ENCODE data around the gene ACTA1. TPM values are rescaled to one million over a fixed set of nuclear protein-coding genes. Genes with fewer than 3 reads are reported as not detected.

ACTA1 gene
- total RNA-seq, 1 donor from 2014 or later, result not detected

DNA sequence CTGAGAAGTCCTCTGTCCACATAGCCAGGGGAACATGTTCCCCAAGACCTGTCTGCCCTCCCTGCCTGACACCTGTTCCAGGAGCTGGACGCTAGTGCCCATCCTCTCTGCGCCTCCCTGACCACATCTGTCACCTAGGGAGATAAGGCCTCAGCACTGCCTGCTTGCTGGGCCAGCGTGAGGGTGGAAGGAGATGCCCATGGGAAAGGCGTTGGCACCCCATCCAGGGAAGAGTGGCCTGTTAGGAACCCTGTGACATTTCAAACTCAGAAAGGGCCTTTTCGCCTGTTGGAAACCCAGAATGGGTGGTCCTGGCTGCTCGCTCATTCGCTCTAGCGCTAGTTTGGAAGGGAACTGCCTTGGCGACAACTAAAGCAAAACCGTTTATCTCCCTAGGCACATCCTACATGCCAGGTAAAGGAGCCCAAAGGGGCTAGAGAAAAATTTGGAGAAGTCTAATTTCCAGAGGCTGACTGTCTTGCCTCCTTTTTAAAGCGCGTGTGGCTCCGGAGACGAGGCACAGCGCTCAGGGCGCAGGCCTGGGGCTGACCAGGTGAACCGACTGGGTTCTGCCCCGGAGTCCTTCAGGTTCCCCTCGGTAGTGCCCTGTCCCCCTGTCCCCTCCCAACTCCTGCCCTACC, 410 bp downstream of the ACTA1 start:
- Histone ChIP-seq H3K4me3 (no peak overlapping the region), H3K27ac (no peak overlapping the region), H3K27me3 (peaks cover 65% of the 10 kb centered on the region), H3K4me1 (peaks cover 15% of the 10 kb centered on the region), H3K9me3 (no peaks in the 10 kb centered on the region), H3K36me3 (no peaks in the 10 kb centered on the region)
- TF ChIP-seq, protein P1, sequence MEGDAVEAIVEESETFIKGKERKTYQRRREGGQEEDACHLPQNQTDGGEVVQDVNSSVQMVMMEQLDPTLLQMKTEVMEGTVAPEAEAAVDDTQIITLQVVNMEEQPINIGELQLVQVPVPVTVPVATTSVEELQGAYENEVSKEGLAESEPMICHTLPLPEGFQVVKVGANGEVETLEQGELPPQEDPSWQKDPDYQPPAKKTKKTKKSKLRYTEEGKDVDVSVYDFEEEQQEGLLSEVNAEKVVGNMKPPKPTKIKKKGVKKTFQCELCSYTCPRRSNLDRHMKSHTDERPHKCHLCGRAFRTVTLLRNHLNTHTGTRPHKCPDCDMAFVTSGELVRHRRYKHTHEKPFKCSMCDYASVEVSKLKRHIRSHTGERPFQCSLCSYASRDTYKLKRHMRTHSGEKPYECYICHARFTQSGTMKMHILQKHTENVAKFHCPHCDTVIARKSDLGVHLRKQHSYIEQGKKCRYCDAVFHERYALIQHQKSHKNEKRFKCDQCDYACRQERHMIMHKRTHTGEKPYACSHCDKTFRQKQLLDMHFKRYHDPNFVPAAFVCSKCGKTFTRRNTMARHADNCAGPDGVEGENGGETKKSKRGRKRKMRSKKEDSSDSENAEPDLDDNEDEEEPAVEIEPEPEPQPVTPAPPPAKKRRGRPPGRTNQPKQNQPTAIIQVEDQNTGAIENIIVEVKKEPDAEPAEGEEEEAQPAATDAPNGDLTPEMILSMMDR (IDR thresholded peaks at IDR 0.05), result no peak
- intact Hi-C loops (cut with DNase I), result no loop called here
- no peak for DNase-seq
- ATAC-seq, result no peak

DNA sequence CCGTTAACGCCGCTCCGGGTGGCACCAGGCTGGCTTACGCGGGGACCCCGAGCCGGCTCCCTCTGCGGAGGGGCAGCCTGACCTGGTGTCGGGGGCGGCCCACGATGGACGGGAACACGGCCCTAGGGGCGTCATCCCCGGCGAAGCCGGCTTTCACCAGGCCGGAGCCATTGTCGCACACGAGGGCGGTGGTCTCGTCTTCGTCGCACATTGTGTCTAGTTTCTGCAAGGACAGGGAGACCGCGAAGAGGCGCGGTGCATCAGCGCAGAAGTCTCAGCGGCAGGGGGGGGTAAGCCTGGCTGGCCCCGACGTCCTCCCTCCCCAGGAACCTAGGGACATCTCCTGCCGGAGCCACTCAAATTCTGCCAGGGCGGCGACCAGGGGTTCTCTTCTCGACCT, 989 bp downstream of the ACTA1 start:
- intact Hi-C loops (cut with DNase I), result no loop called here
- TF ChIP-seq, protein P1 (IDR thresholded peaks at IDR 0.05), result no peak
- Histone ChIP-seq H3K4me1 (peaks cover 15% of the 10 kb centered on the region), H3K27ac (no peak overlapping the region), H3K36me3 (no peaks in the 10 kb centered on the region), H3K4me3 (no peak overlapping the region), H3K27me3 (peaks cover 70% of the 10 kb centered on the region), H3K9me3 (no peaks in the 10 kb centered on the region)
- no peak for DNase-seq
- ATAC-seq, result no peak

DNA sequence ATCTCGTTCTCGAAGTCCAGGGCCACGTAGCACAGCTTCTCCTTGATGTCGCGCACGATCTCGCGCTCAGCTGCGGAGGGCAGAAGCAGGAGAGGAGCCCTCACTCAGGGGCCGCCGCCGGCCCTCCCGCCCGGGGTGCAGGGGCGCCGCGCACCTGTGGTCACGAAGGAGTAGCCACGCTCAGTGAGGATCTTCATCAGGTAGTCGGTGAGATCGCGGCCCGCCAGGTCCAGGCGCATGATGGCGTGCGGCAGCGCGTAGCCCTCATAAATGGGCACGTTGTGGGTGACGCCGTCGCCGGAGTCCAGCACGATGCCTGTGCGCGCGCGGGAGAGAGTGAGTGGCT, 1.8 kb downstream of the ACTA1 start:
- H3K36me3 ChIP-seq, result no peaks in the 10 kb centered on the region
- H3K27ac ChIP-seq, result no peak overlapping the region
- no peak for ATAC-seq
- no peak overlapping the region for H3K4me3 ChIP-seq
- TF ChIP-seq, protein P1 (IDR thresholded peaks at IDR 0.05), result no peak
- H3K27me3 ChIP-seq, result peaks cover 75% of the 10 kb centered on the region
- peaks cover 15% of the 10 kb centered on the region for H3K4me1 ChIP-seq
- no peak for DNase-seq
- H3K9me3 ChIP-seq, result no peaks in the 10 kb centered on the region
- intact Hi-C loops (cut with DNase I), result no loop called here

DNA sequence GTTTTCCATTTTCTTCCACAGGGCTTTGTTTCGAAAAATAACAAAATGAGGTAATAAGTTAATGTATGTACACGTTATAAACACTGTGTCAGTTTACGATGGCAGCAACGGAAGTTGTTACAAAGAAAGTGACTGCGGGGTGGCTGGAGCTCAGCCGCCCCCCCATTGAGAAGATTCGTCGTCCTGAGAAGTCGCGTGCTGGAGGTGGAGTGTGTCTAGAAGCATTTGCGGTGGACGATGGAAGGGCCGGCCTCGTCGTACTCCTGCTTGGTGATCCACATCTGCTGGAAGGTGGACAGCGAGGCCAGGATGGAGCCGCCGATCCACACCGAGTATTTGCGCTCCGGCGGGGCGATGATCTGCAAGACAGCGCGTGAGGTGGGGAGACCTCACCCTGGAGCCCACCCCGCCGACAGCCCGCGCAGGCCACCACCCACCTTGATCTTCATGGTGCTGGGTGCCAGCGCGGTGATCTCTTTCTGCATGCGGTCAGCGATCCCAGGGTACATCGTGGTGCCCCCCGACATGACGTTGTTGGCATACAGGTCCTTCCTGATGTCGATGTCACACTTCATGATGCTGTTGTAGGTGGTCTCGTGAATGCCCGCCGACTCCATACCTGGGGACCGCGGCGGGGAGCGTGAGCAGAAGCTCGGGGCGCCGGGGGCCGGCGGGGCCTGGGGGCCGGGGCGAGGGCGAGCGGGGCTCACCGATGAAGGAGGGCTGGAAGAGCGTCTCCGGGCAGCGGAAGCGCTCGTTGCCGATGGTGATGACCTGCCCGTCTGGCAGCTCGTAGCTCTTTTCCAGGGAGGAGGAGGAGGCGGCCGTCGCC, 2.4 kb downstream of the ACTA1 start:
- no peaks in the 10 kb centered on the region for H3K36me3 ChIP-seq
- intact Hi-C loops (cut with DNase I), result no loop called here
- no peak for ATAC-seq
- H3K4me1 ChIP-seq, result peaks cover 15% of the 10 kb centered on the region
- no peak for DNase-seq
- no peak overlapping the region for H3K27ac ChIP-seq
- peaks cover 75% of the 10 kb centered on the region for H3K27me3 ChIP-seq
- H3K9me3 ChIP-seq, result no peaks in the 10 kb centered on the region
- TF ChIP-seq, protein P1 (IDR thresholded peaks at IDR 0.05), result no peak
- no peak overlapping the region for H3K4me3 ChIP-seq

DNA sequence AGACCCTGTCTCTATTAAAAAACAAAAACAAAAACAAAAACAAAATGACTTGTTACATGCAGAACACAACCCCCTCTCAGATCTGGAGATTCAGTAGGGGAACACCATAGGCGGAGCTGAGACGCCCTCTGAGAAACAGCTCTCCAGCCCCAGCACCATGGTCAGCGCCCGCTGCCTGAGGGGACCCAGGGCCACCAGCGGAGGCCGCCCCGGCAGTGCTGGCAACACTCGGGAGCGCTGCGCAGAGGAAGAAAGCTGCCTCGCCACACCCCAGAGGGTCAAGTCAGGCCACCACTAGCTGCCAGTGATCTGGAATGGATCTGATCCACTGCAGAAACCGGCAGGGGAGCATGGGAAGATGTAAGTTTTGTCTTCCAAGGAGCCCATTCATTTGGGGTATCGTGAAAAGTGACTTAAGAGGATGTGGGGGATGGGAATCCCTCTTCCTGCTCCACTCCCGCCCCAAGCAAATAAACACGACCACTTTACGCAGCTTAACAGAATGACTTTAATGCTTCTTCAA, 3.1 kb downstream of the ACTA1 start:
- no peaks in the 10 kb centered on the region for H3K9me3 ChIP-seq
- no peaks in the 10 kb centered on the region for H3K36me3 ChIP-seq
- peak; percentile 70 for ATAC-seq
- H3K27me3 ChIP-seq, result peaks cover 75% of the 10 kb centered on the region
- TF ChIP-seq, protein P1 (IDR thresholded peaks at IDR 0.05), result no peak
- intact Hi-C loops (cut with DNase I), result no loop called here
- peaks cover 15% of the 10 kb centered on the region for H3K4me1 ChIP-seq
- H3K4me3 ChIP-seq, result no peak overlapping the region
- H3K27ac ChIP-seq, result no peak overlapping the region
- peak; percentile 74 for DNase-seq

All from upper lobe of right lung (tissue), 1 donor.